ENCODE measurements around the gene LPP. TPM values are rescaled to one million over a fixed set of nuclear protein-coding genes. Genes with fewer than 3 reads are reported as not detected.

LPP gene
- total and polyA plus RNA-seq, 2 of the 4 experiments (the other 2 are of a cell fraction), result 16.0 to 130 TPM

- H3K9ac ChIP-seq (ENCODE audit: low read depth, low read length), result no peak overlapping the region
- no peak for ATAC-seq (ENCODE audit: low read depth)
- in situ Hi-C loops (cut with MboI; ENCODE audit: low sequenced_read_pairs), result no loop called here
- H3K27ac ChIP-seq (ENCODE audit: insufficient read depth, low read length), result no peak overlapping the region
- no peak overlapping the region for H3K23ac ChIP-seq (ENCODE audit: low read depth, low read length)
- H3K9me3 ChIP-seq (ENCODE audit: control insufficient read depth, insufficient read depth, low read length), result no peaks in the 10 kb centered on the region
- H3K9me1 ChIP-seq (ENCODE audit: insufficient read depth, low read length), result peaks cover 14% of the 10 kb centered on the region
- H3K79me1 ChIP-seq (ENCODE audit: low read depth in 1 of 2, low read length in 2 of 2), result peaks cover 46 to 68% of the 10 kb centered on the region in 2 experiments
- no peak overlapping the region for H3K56ac ChIP-seq (ENCODE audit: extremely low read depth, insufficient read depth, low read length)
- TF ChIP-seq, protein P1, sequence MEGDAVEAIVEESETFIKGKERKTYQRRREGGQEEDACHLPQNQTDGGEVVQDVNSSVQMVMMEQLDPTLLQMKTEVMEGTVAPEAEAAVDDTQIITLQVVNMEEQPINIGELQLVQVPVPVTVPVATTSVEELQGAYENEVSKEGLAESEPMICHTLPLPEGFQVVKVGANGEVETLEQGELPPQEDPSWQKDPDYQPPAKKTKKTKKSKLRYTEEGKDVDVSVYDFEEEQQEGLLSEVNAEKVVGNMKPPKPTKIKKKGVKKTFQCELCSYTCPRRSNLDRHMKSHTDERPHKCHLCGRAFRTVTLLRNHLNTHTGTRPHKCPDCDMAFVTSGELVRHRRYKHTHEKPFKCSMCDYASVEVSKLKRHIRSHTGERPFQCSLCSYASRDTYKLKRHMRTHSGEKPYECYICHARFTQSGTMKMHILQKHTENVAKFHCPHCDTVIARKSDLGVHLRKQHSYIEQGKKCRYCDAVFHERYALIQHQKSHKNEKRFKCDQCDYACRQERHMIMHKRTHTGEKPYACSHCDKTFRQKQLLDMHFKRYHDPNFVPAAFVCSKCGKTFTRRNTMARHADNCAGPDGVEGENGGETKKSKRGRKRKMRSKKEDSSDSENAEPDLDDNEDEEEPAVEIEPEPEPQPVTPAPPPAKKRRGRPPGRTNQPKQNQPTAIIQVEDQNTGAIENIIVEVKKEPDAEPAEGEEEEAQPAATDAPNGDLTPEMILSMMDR (conservative IDR thresholded peaks at IDR 0.05; ENCODE audit: low read depth, low read length), result no peak
- no peak for TF ChIP-seq NFE2L2 (IDR thresholded peaks at IDR 0.05; ENCODE audit: low read depth, low read length)
- TF ChIP-seq, protein P2, sequence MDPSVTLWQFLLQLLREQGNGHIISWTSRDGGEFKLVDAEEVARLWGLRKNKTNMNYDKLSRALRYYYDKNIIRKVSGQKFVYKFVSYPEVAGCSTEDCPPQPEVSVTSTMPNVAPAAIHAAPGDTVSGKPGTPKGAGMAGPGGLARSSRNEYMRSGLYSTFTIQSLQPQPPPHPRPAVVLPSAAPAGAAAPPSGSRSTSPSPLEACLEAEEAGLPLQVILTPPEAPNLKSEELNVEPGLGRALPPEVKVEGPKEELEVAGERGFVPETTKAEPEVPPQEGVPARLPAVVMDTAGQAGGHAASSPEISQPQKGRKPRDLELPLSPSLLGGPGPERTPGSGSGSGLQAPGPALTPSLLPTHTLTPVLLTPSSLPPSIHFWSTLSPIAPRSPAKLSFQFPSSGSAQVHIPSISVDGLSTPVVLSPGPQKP (IDR thresholded peaks at IDR 0.05; ENCODE audit: borderline replicate concordance, low read depth, low read length), result no peak
- TF ChIP-seq MAZ (IDR thresholded peaks at IDR 0.05; ENCODE audit: borderline replicate concordance, low read depth, low read length), result no peak
- TF ChIP-seq MXI1 (IDR thresholded peaks at IDR 0.05; ENCODE audit: borderline replicate concordance, low read depth, low read length), result no peak
- TF ChIP-seq FOS (IDR thresholded peaks at IDR 0.05; ENCODE audit: low read depth, low read length), result no peak
- TF ChIP-seq MAFK (IDR thresholded peaks at IDR 0.05; ENCODE audit: low read depth, low read length), result no peak
- TF ChIP-seq RCOR1 (IDR thresholded peaks at IDR 0.05; ENCODE audit: insufficient replicate concordance, low read length), result no peak
- no peak for TF ChIP-seq RAD21 (IDR thresholded peaks at IDR 0.05; ENCODE audit: low read length)
- TF ChIP-seq POLR2A (IDR thresholded peaks at IDR 0.05; ENCODE audit: low read depth, low read length), result no peak
- H3K36me3 ChIP-seq (ENCODE audit: control insufficient read depth, insufficient read depth, low read length), result no peaks in the 10 kb centered on the region; the same call in 1 of the 2 replicates
- dilution Hi-C loops (cut with HindIII; ENCODE audit: low sequenced_read_pairs, unreplicated experiment), result no loop called here
- H3K4me2 ChIP-seq (ENCODE audit: low read depth, low read length), result no peak overlapping the region
- CTCF ChIA-PET, result no interaction called here
- H3K14ac ChIP-seq (replicated peaks; ENCODE audit: low read depth, low read length), result no peak overlapping the region
- WGBS, 2 experiments (ENCODE audit: extremely low coverage in 2 of 2, insufficient read length in 1 of 2), result 80 to 100% methylated on average over 1 of the region's 3 CpGs
- no peak overlapping the region for H3K4me3 ChIP-seq (ENCODE audit: insufficient read depth, low read depth, low read length)
- no peak overlapping the region for H3K4ac ChIP-seq (ENCODE audit: low read depth, low read length)
- no peaks in the 10 kb centered on the region for H3K27me3 ChIP-seq (ENCODE audit: control insufficient read depth, insufficient read depth, low read length)
- H2BK5ac ChIP-seq (ENCODE audit: low read depth, low read length, poor library complexity, severe bottlenecking), result no peak overlapping the region
- H2AK5ac ChIP-seq (ENCODE audit: low read depth, low read length), result no peak overlapping the region
- peaks cover 47% of the 10 kb centered on the region for H4K20me1 ChIP-seq (ENCODE audit: insufficient read depth, low read length)
- no peak overlapping the region for H4K91ac ChIP-seq (ENCODE audit: insufficient read depth, low read depth, low read length)
- H4K5ac ChIP-seq (ENCODE audit: low read depth, low read length), result no peak overlapping the region
- POLR2A ChIA-PET (ENCODE audit: unreplicated experiment), result no interaction called here
- H3K18ac ChIP-seq (ENCODE audit: low read depth, low read length), result no peak overlapping the region
- H2BK120ac ChIP-seq (ENCODE audit: low read depth, low read length), result no peak overlapping the region
- no peak overlapping the region for H2BK15ac ChIP-seq (ENCODE audit: low read depth, low read length)
- no peak overlapping the region for H4K8ac ChIP-seq (ENCODE audit: low read depth in 2 of 2, low read length in 2 of 2)
- no TSS peak for BruUV-seq (replicated peaks)
- H3K4me1 ChIP-seq (ENCODE audit: control insufficient read depth, insufficient read depth, low read length), result peaks cover 3% of the 10 kb centered on the region
- no peak overlapping the region for H2AFZ ChIP-seq (replicated peaks; ENCODE audit: low read length, poor library complexity)
- H2AK9ac ChIP-seq (replicated peaks; ENCODE audit: low read depth, low read length, poor library complexity), result no peak overlapping the region
- intact Hi-C loops (cut with micrococcal nuclease), result no loop called here
- no peak overlapping the region for H2BK20ac ChIP-seq (ENCODE audit: low read depth, low read length)
- no peak for DNase-seq
Observed at GRCh38 chr3:188332085-188332484, 178.1 kb downstream of the LPP start.
